ENCODE data around the gene KRT75.

Gene KRT75

GRCh38 chr12:52403561-52403960, 30.6 kb downstream of the KRT75 start:
- TF ChIP-seq, protein P1, sequence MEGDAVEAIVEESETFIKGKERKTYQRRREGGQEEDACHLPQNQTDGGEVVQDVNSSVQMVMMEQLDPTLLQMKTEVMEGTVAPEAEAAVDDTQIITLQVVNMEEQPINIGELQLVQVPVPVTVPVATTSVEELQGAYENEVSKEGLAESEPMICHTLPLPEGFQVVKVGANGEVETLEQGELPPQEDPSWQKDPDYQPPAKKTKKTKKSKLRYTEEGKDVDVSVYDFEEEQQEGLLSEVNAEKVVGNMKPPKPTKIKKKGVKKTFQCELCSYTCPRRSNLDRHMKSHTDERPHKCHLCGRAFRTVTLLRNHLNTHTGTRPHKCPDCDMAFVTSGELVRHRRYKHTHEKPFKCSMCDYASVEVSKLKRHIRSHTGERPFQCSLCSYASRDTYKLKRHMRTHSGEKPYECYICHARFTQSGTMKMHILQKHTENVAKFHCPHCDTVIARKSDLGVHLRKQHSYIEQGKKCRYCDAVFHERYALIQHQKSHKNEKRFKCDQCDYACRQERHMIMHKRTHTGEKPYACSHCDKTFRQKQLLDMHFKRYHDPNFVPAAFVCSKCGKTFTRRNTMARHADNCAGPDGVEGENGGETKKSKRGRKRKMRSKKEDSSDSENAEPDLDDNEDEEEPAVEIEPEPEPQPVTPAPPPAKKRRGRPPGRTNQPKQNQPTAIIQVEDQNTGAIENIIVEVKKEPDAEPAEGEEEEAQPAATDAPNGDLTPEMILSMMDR (IDR thresholded peaks at IDR 0.05; ENCODE audit: control insufficient read depth, insufficient read depth, low read depth, low read length, missing control alignments), result no peak

GRCh38 chr12:52402873-52403540, 31.2 kb downstream of the KRT75 start:
- no peak for DNase-seq (ENCODE audit: low read depth)
- TF ChIP-seq, protein P1 (IDR thresholded peaks at IDR 0.05; ENCODE audit: control insufficient read depth, insufficient read depth, low read depth, low read length, missing control alignments), result no peak
- H3K4me3 ChIP-seq (ENCODE audit: control insufficient read depth, low read depth, low read length), result no peak overlapping the region

More at GRCh38 chr12:52403561-52403960, 30.6 kb downstream of the KRT75 start:
- H3K4me3 ChIP-seq (ENCODE audit: control insufficient read depth, low read depth, low read length), result no peak overlapping the region
- no peak for DNase-seq (ENCODE audit: low read depth)

GRCh38 chr12:52402377-52402776, 31.8 kb downstream of the KRT75 start:
- no peak for DNase-seq (ENCODE audit: low read depth)
- TF ChIP-seq, protein P1 (IDR thresholded peaks at IDR 0.05; ENCODE audit: control insufficient read depth, insufficient read depth, low read depth, low read length, missing control alignments), result no peak
- no peak overlapping the region for H3K4me3 ChIP-seq (ENCODE audit: control insufficient read depth, low read depth, low read length)

DNA sequence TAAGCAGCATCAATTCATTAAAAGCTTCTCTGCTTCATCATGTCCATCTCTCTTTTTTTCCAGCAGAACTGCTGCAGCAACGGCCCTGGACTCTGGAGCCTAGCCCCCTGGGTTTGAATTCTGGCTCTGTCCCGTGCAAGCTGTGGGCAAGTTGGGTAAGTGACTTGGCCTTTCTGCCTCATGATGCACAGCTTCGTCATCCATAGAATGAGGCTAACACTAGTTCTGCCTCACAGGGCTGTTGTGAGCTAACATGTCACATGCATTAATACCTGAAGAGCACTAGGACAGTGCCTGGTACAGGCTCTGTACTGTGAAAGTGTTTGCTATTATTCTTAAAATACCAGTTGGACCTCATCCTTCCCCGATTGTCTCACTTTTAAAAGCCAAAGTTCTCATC, 32.2 kb downstream of the KRT75 start:
- TF ChIP-seq, protein P1 (IDR thresholded peaks at IDR 0.05; ENCODE audit: control insufficient read depth, insufficient read depth, low read depth, low read length, missing control alignments), result no peak
- DNase-seq (ENCODE audit: low read depth), result no peak
- no peak overlapping the region for H3K4me3 ChIP-seq (ENCODE audit: control insufficient read depth, low read depth, low read length)

DNA sequence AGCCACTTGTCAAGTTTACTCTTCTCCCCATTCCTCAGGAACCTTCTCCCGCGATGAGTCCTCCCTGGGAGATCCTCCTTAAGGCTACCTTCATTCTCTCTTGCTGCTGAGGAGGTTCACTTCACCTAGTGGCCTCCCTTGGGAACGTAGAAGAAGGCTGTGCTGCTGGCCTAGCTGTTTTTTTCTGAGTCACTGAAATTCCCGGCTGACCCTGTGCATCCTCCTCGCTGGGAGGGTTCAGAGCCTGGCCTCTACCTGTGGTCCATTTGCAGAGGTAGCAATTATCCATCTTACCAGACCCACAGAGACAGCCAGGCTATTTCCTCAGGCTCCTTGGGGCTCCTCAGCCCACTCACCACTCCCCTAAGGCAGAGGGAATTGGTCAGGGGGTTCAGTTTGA, 32.6 kb downstream of the KRT75 start:
- TF ChIP-seq, protein P1 (IDR thresholded peaks at IDR 0.05; ENCODE audit: control insufficient read depth, insufficient read depth, low read depth, low read length, missing control alignments), result no peak
- no peak for DNase-seq (ENCODE audit: low read depth)
- no peak overlapping the region for H3K4me3 ChIP-seq (ENCODE audit: control insufficient read depth, low read depth, low read length)

- H3K4me3 ChIP-seq (ENCODE audit: control insufficient read depth, low read depth, low read length), result no peak overlapping the region
- TF ChIP-seq, protein P1 (IDR thresholded peaks at IDR 0.05; ENCODE audit: control insufficient read depth, insufficient read depth, low read depth, low read length, missing control alignments), result no peak
- DNase-seq (ENCODE audit: low read depth), result no peak
Measured at GRCh38 chr12:52400906-52401305, 33.3 kb downstream of the KRT75 start.

Data from AG09309 (cell line).